ENCODE data around the gene TRIM69.
"Not testable (repeated sequence)": the region's sequence is repeated elsewhere in the genome, so short reads cannot be mapped to it uniquely, and the experiment has no call there.

The TRIM69 gene

GRCh38 chr15:44736181-44736765 is at the start of gene TRIM69:
TSS of gene TRIM69 (plus strand) at chr15:44736528. CDS start at chr15:44736705, 177 bp downstream.
- no peak for DNase-seq (ENCODE audit: low read depth in 2 of 2)

GRCh38 chr15:44689318-44689717 is 47.0 kb upstream of the TRIM69 start:
- not testable (repeated sequence) for DNase-seq (ENCODE audit: low read depth in 2 of 2)

- DNase-seq (ENCODE audit: low read depth in 2 of 2), result not testable (repeated sequence)
Observed at GRCh38 chr15:44690245-44690644, 46.1 kb upstream of the TRIM69 start.

GRCh38 chr15:44692659-44693058 is 43.7 kb upstream of the TRIM69 start:
- no peak for DNase-seq (ENCODE audit: low read depth in 2 of 2)

GRCh38 chr15:44694416-44694815 is 41.9 kb upstream of the TRIM69 start:
- no peak for DNase-seq (ENCODE audit: low read depth in 2 of 2)

- DNase-seq (ENCODE audit: low read depth in 2 of 2), result no peak
Observed at GRCh38 chr15:44695294-44695693, 41.0 kb upstream of the TRIM69 start.

- no peak for DNase-seq (ENCODE audit: low read depth in 2 of 2)
Observed at GRCh38 chr15:44697014-44697413, 39.3 kb upstream of the TRIM69 start.

GRCh38 chr15:44698641-44699040 is 37.7 kb upstream of the TRIM69 start:
- no peak for DNase-seq (ENCODE audit: low read depth in 2 of 2)

- DNase-seq (ENCODE audit: low read depth in 2 of 2), result not testable (repeated sequence)
Observed at GRCh38 chr15:44700676-44701075, 35.7 kb upstream of the TRIM69 start.

- DNase-seq (ENCODE audit: low read depth in 2 of 2), result no peak
Observed at GRCh38 chr15:44705986-44706385, 30.3 kb upstream of the TRIM69 start.

- DNase-seq (ENCODE audit: low read depth in 2 of 2), result no peak
Observed at GRCh38 chr15:44706401-44706800, 29.9 kb upstream of the TRIM69 start.

GRCh38 chr15:44706946-44707636 is 29.2 kb upstream of the TRIM69 start:
- no peak for DNase-seq (ENCODE audit: low read depth in 2 of 2)

- DNase-seq (ENCODE audit: low read depth in 2 of 2), result peak in 1 of 2 donors; percentile 28
Observed at GRCh38 chr15:44710236-44711095, 25.9 kb upstream of the TRIM69 start.

GRCh38 chr15:44711096-44711742 is 25.1 kb upstream of the TRIM69 start, which contains the start of the genes B2M and PATL2:
TSS of gene B2M (plus strand) at chr15:44711517. CDS start at chr15:44711547, 30 bp downstream.
TSS of gene PATL2 (minus strand) at chr15:44711323. CDS start at chr15:44676490, 34,833 bp downstream.
- peak; percentile 91 to 93 for DNase-seq (ENCODE audit: low read depth in 2 of 2)

GRCh38 chr15:44711743-44712345 is 24.5 kb upstream of the TRIM69 start:
- DNase-seq (ENCODE audit: low read depth in 2 of 2), result peak; percentile 39 to 47

- DNase-seq (ENCODE audit: low read depth in 2 of 2), result peak in 1 of 2 donors; percentile 46
Observed at GRCh38 chr15:44712346-44713005, 23.9 kb upstream of the TRIM69 start.

GRCh38 chr15:44713006-44713966 is 23.0 kb upstream of the TRIM69 start:
- DNase-seq (ENCODE audit: low read depth in 2 of 2), result no peak

GRCh38 chr15:44715142-44715796 is 21.1 kb upstream of the TRIM69 start:
- DNase-seq (ENCODE audit: low read depth in 2 of 2), result no peak

GRCh38 chr15:44715797-44716334 is 20.5 kb upstream of the TRIM69 start:
- DNase-seq (ENCODE audit: low read depth in 2 of 2), result no peak

Measured in stimulated activated CD8-positive, alpha-beta memory T cell treated with anti-CD3 and anti-CD28 coated beads, Interleukin-2, amount 100 ng/mL, for 1 hour (primary cell).